ENCODE results near the gene FLAD1.

Gene FLAD1

DNA sequence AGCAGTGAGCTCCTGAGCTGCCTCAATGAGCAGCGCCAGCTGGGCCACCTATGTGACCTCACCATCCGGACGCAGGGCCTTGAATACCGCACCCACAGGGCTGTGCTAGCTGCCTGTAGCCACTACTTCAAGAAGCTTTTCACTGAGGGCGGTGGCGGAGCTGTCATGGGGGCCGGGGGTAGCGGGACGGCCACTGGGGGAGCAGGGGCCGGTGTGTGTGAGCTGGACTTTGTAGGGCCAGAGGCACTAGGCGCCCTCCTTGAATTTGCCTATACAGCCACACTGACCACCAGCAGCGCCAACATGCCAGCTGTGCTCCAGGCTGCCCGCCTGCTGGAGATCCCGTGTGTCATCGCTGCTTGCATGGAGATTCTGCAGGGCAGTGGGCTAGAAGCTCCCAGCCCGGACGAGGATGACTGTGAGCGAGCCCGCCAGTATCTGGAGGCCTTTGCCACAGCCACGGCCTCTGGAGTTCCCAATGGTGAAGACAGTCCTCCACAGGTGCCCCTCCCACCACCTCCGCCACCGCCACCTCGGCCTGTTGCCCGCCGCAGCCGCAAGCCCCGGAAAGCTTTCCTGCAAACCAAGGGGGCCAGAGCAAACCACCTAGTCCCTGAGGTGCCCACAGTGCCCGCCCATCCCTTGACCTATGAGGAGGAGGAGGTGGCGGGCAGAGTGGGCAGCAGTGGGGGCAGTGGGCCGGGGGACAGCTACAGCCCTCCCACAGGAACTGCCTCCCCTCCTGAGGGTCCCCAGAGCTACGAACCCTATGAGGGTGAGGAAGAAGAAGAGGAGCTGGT is 31.8 kb downstream of the FLAD1 start:
- no peak for DNase-seq (ENCODE audit: extremely low read depth in 1 of 2, low read depth in 1 of 2)

DNA sequence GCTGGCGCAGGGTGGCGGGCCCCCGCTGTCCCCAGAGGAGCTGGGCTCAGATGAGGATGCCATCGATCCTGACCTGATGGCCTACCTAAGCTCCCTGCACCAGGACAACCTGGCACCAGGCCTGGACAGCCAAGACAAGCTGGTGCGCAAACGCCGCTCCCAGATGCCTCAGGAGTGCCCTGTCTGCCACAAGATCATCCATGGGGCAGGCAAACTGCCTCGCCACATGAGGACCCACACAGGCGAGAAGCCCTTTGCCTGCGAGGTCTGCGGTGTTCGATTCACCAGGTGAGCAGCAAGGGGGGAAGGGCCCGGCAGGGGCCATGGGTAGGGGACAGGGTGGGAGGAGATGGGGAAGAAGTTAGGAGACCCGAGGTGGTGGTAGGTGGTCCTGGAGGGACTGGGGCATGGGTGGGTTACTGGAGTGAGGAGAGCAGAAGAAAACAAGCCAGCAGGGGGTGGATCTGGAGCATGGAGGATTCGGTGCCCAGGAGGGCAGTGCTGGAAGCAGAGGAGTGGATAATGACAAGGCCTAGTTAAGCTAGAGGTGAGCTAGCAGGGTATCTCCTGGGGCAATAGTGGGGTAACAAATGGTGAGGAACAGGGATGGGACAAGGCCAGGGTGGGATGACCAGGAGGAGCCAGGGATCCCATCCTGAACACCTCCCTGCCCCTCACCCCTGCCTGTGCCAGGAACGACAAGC is 32.5 kb downstream of the FLAD1 start:
- DNase-seq (ENCODE audit: extremely low read depth in 1 of 2, low read depth in 1 of 2) = no peak

DNA sequence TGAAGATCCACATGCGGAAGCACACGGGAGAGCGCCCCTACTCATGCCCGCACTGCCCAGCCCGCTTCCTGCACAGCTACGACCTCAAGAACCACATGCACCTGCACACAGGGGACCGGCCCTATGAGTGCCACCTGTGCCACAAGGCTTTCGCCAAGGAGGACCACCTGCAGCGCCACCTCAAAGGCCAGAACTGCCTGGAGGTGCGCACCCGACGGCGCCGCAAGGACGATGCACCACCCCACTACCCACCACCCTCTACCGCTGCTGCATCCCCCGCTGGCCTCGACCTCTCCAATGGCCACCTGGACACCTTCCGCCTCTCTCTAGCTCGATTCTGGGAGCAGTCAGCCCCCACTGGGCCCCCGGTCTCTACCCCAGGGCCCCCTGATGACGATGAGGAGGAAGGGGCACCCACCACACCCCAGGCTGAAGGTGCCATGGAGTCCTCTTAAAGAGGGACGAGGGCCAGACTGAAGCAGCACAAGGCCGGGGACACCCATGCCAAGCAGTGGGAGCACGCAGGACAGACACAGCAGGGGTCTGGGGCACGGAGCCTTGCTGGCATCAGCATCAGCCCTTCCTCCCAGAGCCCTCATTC is 33.2 kb downstream of the FLAD1 start:
- no peak for DNase-seq (ENCODE audit: extremely low read depth in 1 of 2, low read depth in 1 of 2)

DNA sequence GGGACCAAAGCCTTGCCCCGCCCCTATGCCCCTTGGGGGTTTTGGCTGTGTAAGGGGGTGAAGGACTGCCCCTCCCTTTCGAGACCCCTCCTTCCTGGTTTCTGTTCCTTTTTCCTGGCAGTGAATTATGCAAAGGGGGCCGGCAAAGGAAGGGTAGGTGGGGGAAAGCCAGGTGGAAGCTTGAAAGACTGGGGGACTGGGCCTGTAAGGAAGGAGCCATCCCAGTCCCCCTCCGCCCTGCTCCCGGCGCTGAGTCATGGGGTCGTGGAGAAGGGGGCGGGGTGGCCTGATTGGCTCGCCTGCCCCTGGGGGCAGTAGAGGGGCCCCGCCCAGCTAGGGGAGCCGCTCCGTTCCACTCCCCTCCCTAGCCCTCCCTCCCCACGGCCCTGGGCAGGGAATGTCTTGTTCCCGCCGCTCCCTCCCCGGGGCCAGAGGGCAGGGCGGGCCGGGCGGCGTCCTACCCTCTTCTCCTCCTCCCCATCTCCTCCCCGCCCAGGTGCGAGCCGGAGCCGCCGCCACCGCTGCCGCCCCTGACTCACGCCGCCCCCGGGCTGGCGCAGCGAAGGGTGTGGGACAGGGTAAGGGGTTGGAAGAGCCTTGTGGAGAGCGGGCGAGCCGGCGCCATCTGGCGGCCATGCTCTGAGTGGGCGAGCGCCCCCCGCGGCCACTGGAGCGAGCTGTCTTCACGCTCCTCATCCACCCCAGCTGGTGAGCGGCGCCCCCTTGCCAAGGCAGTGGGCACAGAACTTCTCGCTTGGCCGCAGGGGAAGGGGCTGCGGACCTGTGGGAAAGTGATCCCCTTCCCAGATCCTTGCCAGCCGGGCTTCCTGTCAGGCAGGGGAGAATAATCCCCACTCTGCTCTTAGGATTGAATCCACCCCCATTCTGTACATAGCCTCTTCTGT is 34.1 kb downstream of the FLAD1 start:
- DNase-seq (ENCODE audit: extremely low read depth in 1 of 2, low read depth in 1 of 2) = peak; percentile 86 to 87

DNA sequence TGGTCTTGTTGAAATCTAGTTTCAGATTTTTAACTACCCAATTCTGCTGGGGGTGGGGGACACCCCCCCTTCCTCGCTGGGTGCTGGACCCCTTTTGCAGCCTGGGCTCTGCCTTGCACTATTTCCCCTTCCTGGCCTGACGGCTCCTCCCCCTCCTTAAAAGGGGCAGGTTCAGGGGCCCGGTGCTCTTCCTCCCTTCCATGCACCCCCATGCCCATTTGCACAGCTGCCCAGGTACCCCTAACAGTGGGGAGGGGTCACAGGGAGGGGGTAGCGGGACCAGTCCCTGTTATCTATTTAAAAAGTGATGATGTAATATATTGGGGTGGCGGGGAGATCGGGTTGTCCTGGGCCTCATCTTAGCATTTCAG is 34.8 kb downstream of the FLAD1 start:
- no peak for DNase-seq (ENCODE audit: extremely low read depth in 1 of 2, low read depth in 1 of 2)

DNA sequence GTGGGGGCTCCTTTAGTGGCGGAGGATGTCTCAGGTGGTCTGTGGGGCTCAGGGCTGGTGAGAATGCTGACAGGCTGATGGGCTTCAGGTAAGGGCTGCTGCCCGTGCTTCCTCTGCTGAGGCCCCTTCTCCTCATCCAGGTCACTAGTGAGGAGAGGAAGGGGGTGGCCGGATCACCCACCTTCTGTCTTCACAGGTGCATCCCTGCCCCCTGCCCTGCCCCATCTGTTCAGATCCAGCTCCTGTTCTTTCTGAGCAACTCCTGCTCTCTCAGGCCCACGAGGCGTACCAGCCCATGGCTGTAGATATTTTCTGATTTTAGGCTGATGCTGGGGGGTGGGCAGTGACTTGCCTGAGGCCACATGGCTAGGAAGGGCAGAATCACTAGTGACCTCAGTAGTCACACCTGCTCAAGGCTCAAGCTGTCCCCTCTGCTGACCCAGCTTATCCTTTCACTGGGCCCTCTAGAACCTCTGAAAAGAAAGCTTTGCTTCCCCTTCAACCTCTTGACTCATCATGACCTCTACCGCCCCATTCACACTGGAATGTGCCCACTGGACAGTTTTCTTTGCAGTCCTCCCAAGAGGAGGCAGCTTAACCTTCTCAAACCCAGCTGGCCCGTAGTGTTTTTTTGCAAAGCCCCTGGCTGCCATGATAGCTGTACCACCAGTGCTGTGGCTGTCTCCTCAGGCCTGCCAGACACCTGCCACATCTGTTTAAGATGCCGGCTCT is 35.6 kb downstream of the FLAD1 start:
- no peak for DNase-seq (ENCODE audit: extremely low read depth in 1 of 2, low read depth in 1 of 2)

DNA sequence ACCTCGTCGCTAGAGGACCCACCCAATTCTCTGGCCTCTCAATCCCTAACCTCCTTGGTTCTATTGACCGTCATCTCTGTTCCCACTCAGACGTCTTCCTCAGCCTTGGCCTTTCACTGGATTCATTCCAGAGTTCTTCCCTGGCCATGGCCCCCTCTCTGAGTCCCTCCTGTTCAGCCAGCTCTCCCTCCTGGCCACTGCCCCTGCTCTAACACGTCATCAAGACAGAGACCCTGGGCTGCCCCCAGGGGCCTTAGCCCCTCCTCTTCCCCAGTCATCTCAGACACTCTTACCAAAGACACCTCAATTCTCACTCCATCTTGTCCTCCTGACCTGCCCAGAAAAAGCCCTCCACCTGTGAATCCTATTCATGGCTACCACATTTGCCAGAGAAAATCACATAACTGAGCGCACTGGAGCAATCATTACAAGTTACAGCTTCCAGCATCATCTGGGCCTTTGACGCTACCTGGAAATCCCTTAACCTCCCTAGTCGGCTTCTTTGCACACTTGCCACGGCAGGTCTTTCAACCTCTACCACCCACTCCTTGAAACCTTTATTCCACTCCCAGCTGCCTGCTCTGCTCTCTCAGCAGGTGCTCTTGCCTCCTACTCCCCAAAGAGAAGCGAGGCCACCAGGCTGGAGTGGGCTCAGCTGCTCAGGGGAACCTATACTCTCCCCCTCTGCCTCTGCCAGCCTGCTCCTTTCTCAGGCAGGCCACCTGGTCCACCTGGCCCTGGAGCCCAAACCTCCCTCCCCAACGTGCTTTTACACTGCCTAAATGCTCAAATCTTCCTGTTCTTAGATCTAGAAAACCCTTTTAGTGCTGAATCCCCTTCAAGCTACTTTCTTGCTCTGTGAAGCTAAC is 36.5 kb downstream of the FLAD1 start:
- DNase-seq (ENCODE audit: extremely low read depth in 1 of 2, low read depth in 1 of 2) = no peak

DNA sequence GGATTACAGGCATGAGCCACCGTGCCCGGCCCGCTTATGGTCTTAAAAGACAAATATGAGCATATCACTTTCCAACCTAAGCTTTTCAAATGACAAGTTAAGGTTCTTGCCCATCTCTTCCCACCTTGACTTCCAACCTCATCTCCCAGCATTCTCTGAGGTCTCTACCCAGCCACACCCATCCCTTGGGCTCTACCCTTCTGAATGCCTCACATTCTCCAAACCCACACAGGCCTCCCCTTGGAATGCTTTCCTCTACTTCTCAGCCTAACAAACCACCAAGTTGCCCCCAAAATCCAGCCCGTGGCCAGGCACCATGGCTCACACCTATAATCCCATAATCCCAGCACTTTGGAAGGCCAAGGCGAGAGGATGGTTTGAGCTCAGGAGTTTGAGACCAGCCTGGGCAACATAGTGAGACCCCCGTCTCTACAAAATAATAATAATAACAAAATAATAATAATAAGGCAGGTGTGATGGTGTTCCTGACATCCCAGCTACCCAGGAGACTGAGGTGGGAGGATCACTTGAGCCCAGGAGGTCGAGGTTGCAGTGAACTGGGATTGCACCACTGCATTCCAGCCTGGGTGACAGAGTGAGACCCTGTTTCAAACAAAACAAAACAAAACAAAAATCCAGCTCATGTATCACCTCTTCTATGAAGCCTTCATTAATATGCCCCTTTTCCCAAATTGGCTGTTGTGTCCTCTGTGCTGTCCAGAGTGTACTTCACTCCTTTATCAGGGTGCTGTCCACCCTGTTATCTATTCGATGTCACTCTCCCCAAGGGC is 39.2 kb downstream of the FLAD1 start:
- no peak for DNase-seq (ENCODE audit: extremely low read depth in 1 of 2, low read depth in 1 of 2)

DNA sequence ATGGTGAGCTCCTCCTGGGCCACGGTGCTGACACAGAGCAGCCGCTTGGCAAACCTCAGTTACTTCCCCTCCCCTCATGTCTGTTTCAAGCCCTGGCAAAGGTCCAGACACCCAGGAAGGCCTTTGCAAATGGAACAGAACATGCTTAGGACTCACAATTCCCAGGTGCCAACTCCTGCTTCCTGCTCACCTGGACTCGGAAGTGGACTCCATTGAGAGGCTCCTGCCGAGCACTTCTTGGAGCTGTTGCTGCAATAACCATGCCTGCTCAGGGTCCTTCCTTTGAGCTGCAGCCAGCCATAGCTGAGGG is 39.7 kb downstream of the FLAD1 start:
- no peak for DNase-seq (ENCODE audit: extremely low read depth in 1 of 2, low read depth in 1 of 2)

DNA sequence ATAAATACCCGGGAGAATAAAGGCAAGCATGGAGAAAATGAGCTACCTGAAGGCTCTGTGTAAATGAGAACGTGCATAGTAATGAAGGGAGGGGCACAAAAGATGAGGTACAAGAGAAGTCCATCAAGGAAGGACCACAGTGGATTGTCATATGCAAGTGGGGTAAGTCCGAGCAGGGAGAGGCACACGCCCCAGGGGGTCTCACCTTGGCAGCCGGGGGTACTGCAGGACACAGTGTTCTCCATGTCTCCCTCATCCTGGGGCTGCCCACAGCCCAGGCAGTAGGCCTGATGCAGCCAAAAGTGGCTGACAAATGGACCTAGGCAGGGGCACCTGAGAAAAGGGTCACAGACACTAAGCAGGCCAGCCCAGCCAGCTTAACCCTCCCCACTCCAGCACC is 40.5 kb downstream of the FLAD1 start:
- no peak for DNase-seq (ENCODE audit: extremely low read depth in 1 of 2, low read depth in 1 of 2)

DNA sequence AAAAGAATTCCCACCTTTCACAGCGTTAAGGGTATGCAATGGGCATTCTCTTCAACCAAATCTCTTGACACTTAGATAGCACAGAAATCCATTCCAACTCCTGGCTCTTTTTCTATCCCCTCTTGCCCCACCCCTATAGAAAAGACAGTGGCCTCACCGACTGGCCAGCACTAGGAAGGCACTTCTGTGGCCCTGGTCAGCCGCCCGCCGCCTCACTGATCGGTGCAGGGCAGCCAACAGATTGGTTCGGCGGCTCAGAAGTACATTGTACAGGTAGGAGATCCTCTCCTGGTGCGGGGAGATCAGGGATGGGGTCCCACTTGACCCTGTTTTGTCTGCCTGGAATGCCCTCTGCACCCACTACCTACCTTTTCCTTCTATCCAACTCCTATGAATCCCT is 41.2 kb downstream of the FLAD1 start:
- DNase-seq (ENCODE audit: extremely low read depth in 1 of 2, low read depth in 1 of 2) = no peak

DNA sequence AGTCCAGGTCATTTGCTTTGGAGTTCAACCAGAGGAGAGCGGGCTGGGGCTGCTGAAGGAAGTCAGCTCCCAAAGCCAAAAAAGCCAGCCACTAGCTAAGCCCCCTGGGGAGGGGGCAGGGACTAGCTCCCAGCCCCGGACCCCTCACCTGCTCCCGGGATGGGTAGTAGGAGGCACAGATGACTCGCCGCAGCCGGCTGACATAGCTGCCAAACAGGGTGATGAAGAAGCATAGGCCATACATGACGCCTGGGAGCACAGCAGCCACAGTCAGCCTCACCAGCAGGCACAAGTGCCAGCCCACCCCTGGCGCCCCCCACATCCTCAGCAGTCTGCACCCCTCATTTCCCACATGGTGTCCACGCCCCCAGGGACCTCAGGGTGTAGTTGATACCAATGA is 43.0 kb downstream of the FLAD1 start:
- no peak for DNase-seq (ENCODE audit: extremely low read depth in 1 of 2, low read depth in 1 of 2)

DNA sequence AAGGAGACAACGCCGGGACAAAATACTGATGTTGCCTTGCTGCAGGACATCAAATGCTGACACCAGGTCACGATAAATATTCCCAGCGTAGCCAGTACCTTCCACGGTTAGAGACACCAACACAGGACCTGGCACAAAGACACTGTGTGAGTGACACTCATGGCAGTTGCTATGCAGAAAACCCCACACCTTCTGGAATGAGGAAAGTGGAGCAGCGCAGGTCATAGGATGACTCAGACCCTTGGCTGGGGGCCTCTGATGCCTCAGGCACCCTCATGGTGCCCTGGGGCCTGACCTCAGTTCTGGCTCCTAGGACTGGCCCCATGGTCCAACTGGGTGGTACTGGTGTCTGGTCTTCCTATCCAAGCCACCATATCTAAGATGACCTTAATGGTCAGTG is 43.4 kb downstream of the FLAD1 start:
- no peak for DNase-seq (ENCODE audit: extremely low read depth in 1 of 2, low read depth in 1 of 2)

DNA sequence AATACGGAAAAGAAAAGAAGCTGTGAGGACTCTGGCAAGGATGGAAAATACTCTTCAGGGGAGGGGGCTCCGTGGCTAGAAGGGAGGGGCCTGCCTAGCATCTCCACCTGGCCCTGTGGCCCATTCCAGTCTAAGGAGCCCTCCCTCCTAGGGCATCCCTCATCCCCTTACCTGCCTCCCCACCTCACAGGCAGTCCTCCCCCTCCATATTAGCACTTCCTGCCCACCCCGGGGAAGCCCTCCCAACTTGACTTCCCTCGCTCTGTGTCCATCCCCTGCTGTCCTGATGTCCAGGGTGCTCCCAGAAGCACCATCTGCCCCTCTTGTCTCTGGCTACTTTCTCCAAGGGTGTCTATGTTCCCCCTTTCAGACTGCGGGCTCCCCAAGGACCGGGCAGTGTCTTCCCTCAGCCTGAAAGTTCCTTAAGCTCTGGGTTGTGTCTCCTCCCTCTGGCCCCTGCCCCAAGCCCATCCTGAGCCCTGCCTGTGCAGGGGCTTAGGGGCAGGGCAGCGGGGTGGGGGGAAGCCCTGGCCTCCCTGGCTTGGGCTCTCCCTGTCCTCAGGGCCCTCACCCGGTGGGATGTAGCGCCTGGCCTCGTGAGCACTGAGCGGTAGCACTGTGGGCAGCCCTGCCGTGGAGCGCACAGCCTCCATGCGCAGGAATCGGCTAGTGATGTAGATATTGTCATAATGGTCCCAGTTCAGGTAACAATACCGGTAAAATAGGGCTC is 46.5 kb downstream of the FLAD1 start:
- DNase-seq (ENCODE audit: extremely low read depth in 1 of 2, low read depth in 1 of 2) = no peak

DNA sequence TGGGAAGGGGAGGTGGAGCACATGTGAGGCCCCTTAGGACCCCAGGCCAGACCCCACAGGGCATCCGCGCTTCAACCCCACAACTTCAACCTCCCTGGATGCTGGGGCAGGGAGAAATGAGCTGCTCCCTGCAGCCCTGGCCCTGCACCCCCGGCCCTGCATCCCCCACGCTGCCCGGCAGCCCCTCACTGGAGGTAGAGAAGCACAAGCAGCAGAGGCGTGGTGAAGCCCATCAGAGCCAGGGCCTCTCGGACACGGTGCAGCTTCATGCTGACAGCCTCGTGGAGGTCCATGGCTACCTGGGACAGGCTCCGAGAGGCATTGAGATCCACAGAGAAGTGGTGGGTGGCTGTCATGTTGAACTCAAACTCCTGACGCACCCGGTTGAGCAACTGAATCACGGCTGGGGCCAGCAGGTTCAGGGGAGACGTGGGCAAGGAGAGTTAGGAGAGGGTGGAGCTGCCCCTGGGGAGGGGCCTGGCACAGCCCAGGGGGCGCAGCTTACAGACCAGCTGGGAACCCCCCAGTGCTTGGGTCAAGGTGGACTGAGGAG is 47.2 kb downstream of the FLAD1 start:
- no peak for DNase-seq (ENCODE audit: extremely low read depth in 1 of 2, low read depth in 1 of 2)

DNA sequence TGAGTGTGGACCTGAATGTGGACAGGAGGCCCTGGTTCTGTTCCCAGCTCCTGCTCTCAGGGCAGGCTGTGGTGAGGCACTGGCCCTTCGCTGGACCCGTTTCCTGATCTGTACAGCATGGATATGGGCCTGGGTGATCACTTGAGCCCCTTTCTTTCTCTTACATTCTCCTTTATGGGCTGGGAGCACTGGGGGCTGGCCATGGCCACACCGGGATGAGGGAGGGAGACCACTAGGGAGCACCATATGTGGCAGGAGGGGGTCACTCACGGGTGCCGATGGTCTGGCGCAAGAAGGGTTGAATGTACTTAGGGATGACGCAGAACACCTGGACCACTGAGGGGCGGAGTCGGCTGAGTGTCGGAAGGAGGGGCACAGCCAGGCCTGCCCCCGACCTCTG is 47.8 kb downstream of the FLAD1 start:
- DNase-seq (ENCODE audit: extremely low read depth in 1 of 2, low read depth in 1 of 2) = no peak

DNA sequence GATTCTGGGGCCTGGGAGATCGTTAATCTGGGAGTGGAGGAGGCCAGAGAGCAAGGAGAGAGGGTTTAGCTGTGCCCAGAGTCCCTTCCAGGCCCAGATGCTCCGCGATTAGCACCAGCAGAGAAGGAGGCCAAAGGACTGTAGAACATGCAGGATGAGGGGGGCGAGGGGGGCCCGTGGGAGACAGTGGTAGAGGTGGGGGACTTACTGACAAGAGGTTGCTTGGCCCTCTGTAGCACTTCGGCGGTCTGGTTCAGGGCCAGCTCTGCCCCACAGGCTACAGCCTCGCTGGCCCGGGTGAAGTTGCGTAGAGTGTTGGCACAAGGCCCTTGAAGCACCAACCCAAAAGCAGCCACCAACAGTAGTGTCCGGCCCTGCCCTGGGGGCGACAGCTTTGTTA is 49.7 kb downstream of the FLAD1 start:
- no peak for DNase-seq (ENCODE audit: extremely low read depth in 1 of 2, low read depth in 1 of 2)

DNA sequence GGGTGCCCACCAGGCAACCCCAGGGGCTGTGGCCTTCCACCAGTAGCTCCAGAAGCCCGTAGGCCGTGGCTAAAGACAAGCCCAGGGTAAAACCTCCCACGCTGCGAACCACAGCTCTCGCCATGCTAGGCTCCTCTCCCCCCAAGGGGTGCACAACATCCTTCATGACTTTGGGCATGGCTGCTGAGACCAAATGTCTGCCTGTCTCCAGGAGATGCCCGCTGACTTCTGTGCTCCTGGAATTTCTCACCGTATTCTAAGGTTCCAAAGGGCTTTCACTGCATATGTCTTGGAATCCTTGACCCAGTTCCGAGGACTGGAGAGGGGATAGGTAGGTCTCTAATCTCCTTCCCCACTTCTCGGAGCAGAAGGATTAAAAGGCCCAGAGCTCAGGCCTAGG is 50.4 kb downstream of the FLAD1 start, which contains the start of the genes DCST1 and DCST2:
DCST1 (plus strand) TSS at position 301 of the 400 bp plus-strand sequence. CDS start 213 bp downstream, outside the sequence.
DCST2 (minus strand) TSS at position 258 of the 400 bp plus-strand sequence; CDS start at position 178, 80 bp downstream.
- no peak for DNase-seq (ENCODE audit: extremely low read depth in 1 of 2, low read depth in 1 of 2)

All from stimulated activated CD8-positive, alpha-beta memory T cell treated with anti-CD3 and anti-CD28 coated beads, Interleukin-7, amount 100 ng/mL, for 48 hours (primary cell).